GM23338 (cell line): ENCODE data around the gene KRT7. TPM values are rescaled to one million over a fixed set of nuclear protein-coding genes. Genes with fewer than 3 reads are reported as not detected.

Experiments
- ATAC-seq: fragments of 200-7000 bp; cut with Tn5 transposase; 3 replicates; pipeline ENCODE4 v1.9.1; 2020
- DNase-seq: peaks from one replicate; pipeline ENCODE4 v3.0.0-alpha.2; 2015; ENCODE audit warnings: low spot score
- H2AFZ ChIP-seq: fragments of 200-600 bp; sonication (generic); 2 replicates; pipeline ENCODE4 v1.8.0; 2016; ENCODE audit warnings: antibody characterized with exemption, mild to moderate bottlenecking, moderate library complexity
- H3F3A ChIP-seq: fragments of 200-600 bp; sonication (generic); replicated peaks from 2 replicates; pipeline ENCODE4 v1.8.0; 2017; ENCODE audit warnings: antibody characterized with exemption, mixed run types, low read depth
- H3K27ac ChIP-seq: fragments of 200-600 bp; sonication (generic); 2 replicates; pipeline ENCODE4 v1.6.1; 2016; ENCODE audit warnings: low read depth
- H3K27me3 ChIP-seq: fragments of 200-600 bp; sonication (generic); 2 replicates; pipeline ENCODE4 v1.8.0; 2016; ENCODE audit warnings: mild to moderate bottlenecking, mixed run types, moderate library complexity; ENCODE audit not compliant: insufficient read depth
- H3K36me3 ChIP-seq: fragments of 200-600 bp; sonication (generic); 2 replicates; pipeline ENCODE4 v1.8.0; 2016; ENCODE audit warnings: mild to moderate bottlenecking; ENCODE audit not compliant: insufficient read depth
- H3K4me1 ChIP-seq: fragments of 200-600 bp; sonication (generic); 2 replicates; pipeline ENCODE4 v1.8.0; 2016; ENCODE audit warnings: mild to moderate bottlenecking, moderate library complexity; ENCODE audit not compliant: insufficient read depth
- H3K4me2 ChIP-seq: fragments of 200-600 bp; sonication (generic); 2 replicates; pipeline ENCODE4 v1.7.1; 2017; ENCODE audit warnings: mixed run types
- H3K4me3 ChIP-seq: fragments of 200-600 bp; sonication (generic); 2 replicates; pipeline ENCODE4 v1.6.1; 2016; ENCODE audit warnings: mixed run types
- H3K79me2 ChIP-seq: fragments of 200-600 bp; sonication (generic); replicated peaks from 2 replicates; pipeline ENCODE4 v1.8.0; 2017; ENCODE audit warnings: mild to moderate bottlenecking; ENCODE audit not compliant: insufficient read depth
- H3K9me2 ChIP-seq: fragments of 200-600 bp; sonication (generic); 2 replicates; pipeline ENCODE4 v1.8.0; 2017; ENCODE audit not compliant: insufficient read depth
- H4K20me1 ChIP-seq: fragments of 200-600 bp; sonication (generic); replicated peaks from 2 replicates; pipeline ENCODE4 v1.8.0; 2017; ENCODE audit warnings: mild to moderate bottlenecking; ENCODE audit not compliant: insufficient read depth
- H3K27ac Mint-ChIP-seq: 2 replicates; pipeline ENCODE4 v1.8.0; 2020; ENCODE audit warnings: inconsistent platforms, mild to moderate bottlenecking, moderate library complexity, mixed read lengths
- H3K27me3 Mint-ChIP-seq: 3 replicates; pipeline ENCODE4 v1.8.0; 2022; ENCODE audit warnings: low read depth, mild to moderate bottlenecking, moderate library complexity, mixed read lengths, inconsistent platforms; ENCODE audit not compliant: insufficient read depth, poor library complexity
- H3K36me3 Mint-ChIP-seq: 3 replicates; pipeline ENCODE4 v1.8.0; 2021; ENCODE audit warnings: low read depth, mild to moderate bottlenecking, inconsistent platforms, moderate library complexity, mixed read lengths
- H3K4me1 Mint-ChIP-seq: 3 replicates; pipeline ENCODE4 v1.8.0; 2020; ENCODE audit warnings: mild to moderate bottlenecking, inconsistent platforms, mixed read lengths
- H3K4me3 Mint-ChIP-seq: 3 replicates; pipeline ENCODE4 v1.8.0; 2021; ENCODE audit warnings: moderate library complexity, mild to moderate bottlenecking, inconsistent platforms, mixed read lengths
- H3K9me3 Mint-ChIP-seq: 3 replicates; pipeline ENCODE4 v1.8.0; 2020; ENCODE audit warnings: moderate library complexity, mild to moderate bottlenecking, inconsistent platforms, mixed read lengths
- CTCF ChIP-seq, 2 experiments: fragments of 200-600 bp in 1 of 2; sonication (generic) in 1 of 2; conservative IDR thresholded peaks; 2 replicates each; pipeline versions ENCODE4 v1.5.1 to v1.6.1; 2016 to 2017; ENCODE audit warnings: antibody characterized with exemption in 2 of 2, low read depth in 2 of 2, mild to moderate bottlenecking in 2 of 2, moderate library complexity in 1 of 2
- ETS1 ChIP-seq: IDR thresholded peaks from 2 replicates; pipeline ENCODE4 v1.6.1; 2016; ENCODE audit warnings: antibody characterized with exemption
- EZH2 ChIP-seq: fragments of 200-600 bp; sonication (generic); IDR thresholded peaks from one replicate; pipeline ENCODE4 v1.8.0; 2017; ENCODE audit warnings: antibody characterized with exemption, mild to moderate bottlenecking, low read depth; ENCODE audit not compliant: unreplicated experiment
- EZH2phosphoT487 ChIP-seq: fragments of 200-600 bp; sonication (generic); IDR thresholded peaks from one replicate; pipeline ENCODE4 v1.8.1; 2018; ENCODE audit warnings: antibody characterized with exemption; ENCODE audit not compliant: unreplicated experiment
- JUNB ChIP-seq: IDR thresholded peaks from one replicate; pipeline ENCODE4 v1.6.1; 2016; ENCODE audit warnings: antibody characterized with exemption; ENCODE audit not compliant: unreplicated experiment
- NANOG ChIP-seq: IDR thresholded peaks from 2 replicates; pipeline ENCODE4 v1.6.1; 2016; ENCODE audit warnings: antibody characterized with exemption, borderline replicate concordance
- POLR2AphosphoS5 ChIP-seq: IDR thresholded peaks from 2 replicates; pipeline ENCODE4 v1.6.1; 2016; ENCODE audit warnings: antibody characterized with exemption, low read depth
- REST ChIP-seq: IDR thresholded peaks from one replicate; pipeline ENCODE4 v1.6.1; 2018; ENCODE audit warnings: antibody characterized with exemption; ENCODE audit not compliant: unreplicated experiment
- STAT1 ChIP-seq: IDR thresholded peaks from one replicate; pipeline ENCODE4 v1.6.1; 2016; ENCODE audit warnings: antibody characterized with exemption; ENCODE audit not compliant: unreplicated experiment
- ZNF114 ChIP-seq: fragments of 250-450 bp; sonication (Bioruptor Pico); IDR thresholded peaks from 2 replicates; pipeline ENCODE4 v1.5.0; 2020; ENCODE audit warnings: mild to moderate bottlenecking, moderate library complexity
- ZNF331 ChIP-seq: fragments of 250-450 bp; sonication (Bioruptor Pico); IDR thresholded peaks from 2 replicates; pipeline ENCODE4 v1.5.0; 2020; ENCODE audit warnings: low read depth, mild to moderate bottlenecking, moderate library complexity
- ZNF462 ChIP-seq: fragments of 250-450 bp; sonication (Bioruptor Pico); IDR thresholded peaks from 2 replicates; pipeline ENCODE4 v1.5.0; 2020; ENCODE audit warnings: mild to moderate bottlenecking, moderate library complexity
- polyA plus RNA-seq: library from polyadenylated mRNA; unstranded; fragments of >200 nt; fragmentation: Nextera tagmentation; extraction: Ambion mirVana; gene quantifications from 2 replicates; pipeline ENCODE4 v1.2.1, GENCODE V29; 2016
- total RNA-seq: library from RNA; depleted of rRNA; stranded (reverse); fragments of >200 nt; shearing (Covaris generic); gene quantifications from 2 replicates; pipeline ENCODE4 v1.2.3, GENCODE V29; 2014

The KRT7 gene
- total and polyA plus RNA-seq, 2 experiments from 2014 or later: 6.5 to 9.4 TPM

- TF ChIP-seq POLR2AphosphoS5 (no peak), REST (no peak), EZH2phosphoT487 (no peak)
Observed at GRCh38 chr12:52183971-52184370, 49.1 kb upstream of the KRT7 start (continued).

GRCh38 chr12:52184813-52185212, 48.2 kb upstream of the KRT7 start:
- no peaks in the 10 kb centered on the region for H4K20me1 ChIP-seq
- no peak overlapping the region for H3K27ac Mint-ChIP-seq
- TF ChIP-seq STAT1 (no peak), ETS1 (no peak), JUNB (no peak), ZNF462 (CRISPR knock-in tag) (no peak), CTCF (conservative IDR thresholded peaks at IDR 0.05; ENCODE audit: low read depth in 2 of 2) (no peak), ZNF331 (no peak), EZH2 (no peak), POLR2AphosphoS5 (no peak), EZH2phosphoT487 (no peak), ZNF114 (CRISPR knock-in tag) (no peak), NANOG (no peak)

More at GRCh38 chr12:52184813-52185212, 48.2 kb upstream of the KRT7 start:
- Histone ChIP-seq H3K4me1 (peaks cover 14% of the 10 kb centered on the region), H3F3A (no peaks in the 10 kb centered on the region), H3K4me3 (no peak overlapping the region), H3K4me2 (no peak overlapping the region), H3K9me2 (no peaks in the 10 kb centered on the region), H3K27me3 (no peaks in the 10 kb centered on the region), H3K79me2 (no peaks in the 10 kb centered on the region), H3K27ac (no peak overlapping the region), H3K36me3 (no peaks in the 10 kb centered on the region), H2AFZ (no peak overlapping the region)
- H3K4me3 Mint-ChIP-seq: no peak overlapping the region
- no peaks in the 10 kb centered on the region for H3K9me3 Mint-ChIP-seq
- peaks cover 9% of the 10 kb centered on the region for H3K27me3 Mint-ChIP-seq
- H3K36me3 Mint-ChIP-seq: no peaks in the 10 kb centered on the region
- DNase-seq: no peak
- H3K4me1 Mint-ChIP-seq: peaks cover 36% of the 10 kb centered on the region
- ATAC-seq: no peak
